Activated naive CD4-positive, alpha-beta T cell treated with anti-CD3 and anti-CD28 coated beads, Interleukin-2, amount 50 U/mL, for 16 hours (primary cell): ENCODE data around the gene RWDD3.

Experiments
- DNase-seq: peaks from one replicate; pipeline ENCODE4 v3.0.0-alpha.2; 2020

Gene RWDD3

GRCh38 chr1:95286479-95286878 is 52.5 kb downstream of the RWDD3 start:
- no peak for DNase-seq

DNA sequence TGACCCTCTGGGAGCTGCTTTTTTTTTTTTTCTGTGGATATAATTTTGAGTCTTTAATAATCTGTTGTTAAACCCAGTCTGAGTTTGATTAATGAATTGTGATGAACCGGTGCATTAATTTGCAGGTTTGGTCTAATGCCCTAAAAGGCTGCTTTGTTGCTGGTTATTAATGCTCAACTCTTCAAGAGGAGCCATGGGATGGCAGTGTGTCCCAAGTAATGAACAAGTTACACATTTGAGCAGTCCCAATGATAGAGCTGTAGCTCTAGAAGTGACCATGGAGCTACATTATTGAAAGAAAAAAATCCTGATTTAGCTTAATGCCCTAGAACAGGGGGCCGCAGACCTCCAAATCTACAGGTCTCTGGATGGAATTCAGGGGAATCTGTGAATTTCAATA is 53.1 kb downstream of the RWDD3 start:
- no peak for DNase-seq

DNA sequence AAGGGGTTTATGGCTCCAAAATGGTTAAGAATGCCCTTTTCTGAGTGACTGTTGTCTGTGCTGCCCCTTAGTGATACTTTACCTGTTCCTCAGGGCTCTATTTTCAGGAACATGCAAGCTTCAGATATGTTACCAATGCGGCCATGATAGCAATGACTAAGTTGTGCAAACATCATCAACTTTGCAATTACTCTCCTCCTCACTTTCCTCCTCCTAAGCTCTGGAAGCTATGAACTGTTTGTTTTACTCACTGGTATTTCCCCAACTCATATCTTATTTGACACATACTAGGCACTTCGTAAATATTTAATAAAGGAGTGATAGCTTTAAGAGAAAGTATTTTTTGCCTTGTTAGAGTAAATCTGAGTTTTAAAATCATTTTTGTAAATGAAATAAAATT is 53.8 kb downstream of the RWDD3 start:
- DNase-seq = no peak
